ENCODE data around the gene CAMTA1.

The CAMTA1 gene

GRCh38 chr1:7638078-7638477, 852.8 kb downstream of the CAMTA1 start:
- no peak for DNase-seq (ENCODE audit: low read depth in 2 of 3, low spot score in 2 of 3)

GRCh38 chr1:7639435-7640131, 854.3 kb downstream of the CAMTA1 start:
- DNase-seq (ENCODE audit: low read depth in 2 of 3, low spot score in 2 of 3): no peak

GRCh38 chr1:7640350-7640749, 855.1 kb downstream of the CAMTA1 start:
- no peak for DNase-seq (ENCODE audit: low read depth in 2 of 3, low spot score in 2 of 3)

- DNase-seq (ENCODE audit: low read depth in 2 of 3, low spot score in 2 of 3): no peak
Measured at GRCh38 chr1:7640920-7641585, 855.8 kb downstream of the CAMTA1 start.

GRCh38 chr1:7641587-7642417, 856.5 kb downstream of the CAMTA1 start:
- DNase-seq (ENCODE audit: low read depth in 2 of 3, low spot score in 2 of 3): no peak

- DNase-seq (ENCODE audit: low read depth in 2 of 3, low spot score in 2 of 3): no peak
Measured at GRCh38 chr1:7642418-7642704, 857.1 kb downstream of the CAMTA1 start.

- no peak for DNase-seq (ENCODE audit: low read depth in 2 of 3, low spot score in 2 of 3)
Measured at GRCh38 chr1:7642781-7643529, 857.7 kb downstream of the CAMTA1 start.

- DNase-seq (ENCODE audit: low read depth in 2 of 3, low spot score in 2 of 3): no peak
Measured at GRCh38 chr1:7643530-7643929, 858.3 kb downstream of the CAMTA1 start.

- no peak for DNase-seq (ENCODE audit: low read depth in 2 of 3, low spot score in 2 of 3)
Measured at GRCh38 chr1:7644086-7644485, 858.8 kb downstream of the CAMTA1 start.

- no peak for DNase-seq (ENCODE audit: low read depth in 2 of 3, low spot score in 2 of 3)
Measured at GRCh38 chr1:7644961-7645750, 859.9 kb downstream of the CAMTA1 start.

- DNase-seq (ENCODE audit: low read depth in 2 of 3, low spot score in 2 of 3): no peak
Measured at GRCh38 chr1:7645751-7646048, 860.4 kb downstream of the CAMTA1 start.

- DNase-seq (ENCODE audit: low read depth in 2 of 3, low spot score in 2 of 3): no peak
Measured at GRCh38 chr1:7646164-7646563, 860.9 kb downstream of the CAMTA1 start.

GRCh38 chr1:7646981-7647901, 862.0 kb downstream of the CAMTA1 start:
- DNase-seq (ENCODE audit: low read depth in 2 of 3, low spot score in 2 of 3): peak; percentile 30 to 70 (median 61)

- no peak for DNase-seq (ENCODE audit: low read depth in 2 of 3, low spot score in 2 of 3)
Measured at GRCh38 chr1:7648761-7649384, 863.6 kb downstream of the CAMTA1 start.

- DNase-seq (ENCODE audit: low read depth in 2 of 3, low spot score in 2 of 3): no peak
Measured at GRCh38 chr1:7650801-7651200, 865.5 kb downstream of the CAMTA1 start.

- DNase-seq (ENCODE audit: low read depth in 2 of 3, low spot score in 2 of 3): no peak
Measured at GRCh38 chr1:7651203-7651602, 865.9 kb downstream of the CAMTA1 start.

GRCh38 chr1:7652061-7652460, 866.8 kb downstream of the CAMTA1 start:
- DNase-seq (ENCODE audit: low read depth in 2 of 3, low spot score in 2 of 3): no peak

- no peak for DNase-seq (ENCODE audit: low read depth in 2 of 3, low spot score in 2 of 3)
Measured at GRCh38 chr1:7652515-7653098, 867.4 kb downstream of the CAMTA1 start.

GRCh38 chr1:7654725-7655124, 869.5 kb downstream of the CAMTA1 start:
- no peak for DNase-seq (ENCODE audit: low read depth in 2 of 3, low spot score in 2 of 3)
